H9 (cell line): Measurements from ENCODE around the gene TNFSF10. TPM values are rescaled to one million over a fixed set of nuclear protein-coding genes. Genes with fewer than 3 reads are reported as not detected.

ENCODE experiments used
- DNase-seq: peaks from one replicate; pipeline ENCODE4 v3.0.0-alpha.2; 2017
- H2AFZ ChIP-seq: one replicate; pipeline ENCODE4 v1.6.1; 2013; ENCODE audit warnings: mild to moderate bottlenecking, low read length, control low read depth, moderate library complexity
- H2AK5ac ChIP-seq: 2 replicates; pipeline ENCODE4 v1.6.1; 2013; ENCODE audit warnings: low read length, control low read depth, mixed read lengths; ENCODE audit not compliant: insufficient read length
- H2BK120ac ChIP-seq: one replicate; pipeline ENCODE4 v1.6.1; 2013; ENCODE audit warnings: low read depth, mild to moderate bottlenecking, low read length, control low read depth, inconsistent platforms; ENCODE audit not compliant: poor library complexity, severe bottlenecking
- H2BK12ac ChIP-seq: 2 replicates; pipeline ENCODE4 v1.6.1; 2013; ENCODE audit warnings: low read length, control low read depth, mixed read lengths, low read depth; ENCODE audit not compliant: insufficient read length
- H2BK15ac ChIP-seq: 2 replicates; pipeline ENCODE4 v1.6.1; 2013; ENCODE audit warnings: low read depth, low read length, control low read depth
- H2BK20ac ChIP-seq: one replicate; pipeline ENCODE4 v1.6.1; 2013; ENCODE audit warnings: low read depth, mild to moderate bottlenecking, low read length, control low read depth, inconsistent platforms; ENCODE audit not compliant: poor library complexity, severe bottlenecking
- H2BK5ac ChIP-seq: 2 replicates; pipeline ENCODE4 v1.6.1; 2013; ENCODE audit warnings: low read length, control low read depth, mixed read lengths; ENCODE audit not compliant: insufficient read length
- H3K14ac ChIP-seq: 2 replicates; pipeline ENCODE4 v1.6.1; 2013; ENCODE audit warnings: low read length, control low read depth; ENCODE audit not compliant: insufficient read depth
- H3K18ac ChIP-seq: 2 replicates; pipeline ENCODE4 v1.6.1; 2013; ENCODE audit warnings: low read depth, mild to moderate bottlenecking, mixed read lengths, low read length, control low read depth; ENCODE audit not compliant: insufficient read length
- H3K23ac ChIP-seq: 2 replicates; pipeline ENCODE4 v1.6.1; 2013; ENCODE audit warnings: low read length, control low read depth, mixed read lengths, low read depth; ENCODE audit not compliant: insufficient read length
- H3K23me2 ChIP-seq: 2 replicates; pipeline ENCODE4 v1.6.1; 2013; ENCODE audit warnings: low read depth, mild to moderate bottlenecking, mixed read lengths, low read length, control low read depth; ENCODE audit not compliant: insufficient read length, poor library complexity, severe bottlenecking
- H3K27ac ChIP-seq: 2 replicates; pipeline ENCODE4 v1.5.1; 2013; ENCODE audit warnings: low read length, control low read depth, mixed read lengths, low read depth; ENCODE audit not compliant: insufficient read length
- H3K27me3 ChIP-seq: 2 replicates; pipeline ENCODE4 v1.6.1; 2013; ENCODE audit warnings: low read length, control low read depth, inconsistent platforms; ENCODE audit not compliant: insufficient read depth
- H3K4ac ChIP-seq: 2 replicates; pipeline ENCODE4 v1.6.1; 2013; ENCODE audit warnings: low read depth, mild to moderate bottlenecking, control low read depth, inconsistent platforms, low read length, moderate library complexity
- H3K4me1 ChIP-seq: 2 replicates; pipeline ENCODE4 v1.6.1; 2013; ENCODE audit warnings: low read length, control low read depth, inconsistent platforms; ENCODE audit not compliant: insufficient read depth
- H3K4me2 ChIP-seq: 2 replicates; pipeline ENCODE4 v1.6.1; 2013; ENCODE audit warnings: low read length, control low read depth, mixed read lengths; ENCODE audit not compliant: insufficient read length, insufficient read depth
- H3K56ac ChIP-seq: 2 replicates; pipeline ENCODE4 v1.6.1; 2013; ENCODE audit warnings: low read depth, mild to moderate bottlenecking, mixed read lengths, low read length, control low read depth; ENCODE audit not compliant: insufficient read length
- H3K79me1 ChIP-seq: 2 replicates; pipeline ENCODE4 v1.6.1; 2013; ENCODE audit warnings: low read depth, mild to moderate bottlenecking, moderate library complexity, low read length, control low read depth, inconsistent platforms; ENCODE audit not compliant: insufficient read depth, poor library complexity, severe bottlenecking
- H3K79me2 ChIP-seq: 2 replicates; pipeline ENCODE4 v1.6.1; 2013; ENCODE audit warnings: low read length, control low read depth, inconsistent platforms; ENCODE audit not compliant: insufficient read depth
- H3K9ac ChIP-seq: 2 replicates; pipeline ENCODE4 v1.6.1; 2013; ENCODE audit warnings: low read length, control low read depth, mixed read lengths; ENCODE audit not compliant: insufficient read length; ENCODE audit errors: extremely low read depth
- H3K9me3 ChIP-seq: one replicate; pipeline ENCODE4 v1.6.1; 2013; ENCODE audit warnings: low read depth, low read length, inconsistent platforms; ENCODE audit not compliant: control insufficient read depth
- H3T11ph ChIP-seq: one replicate; pipeline ENCODE4 v1.6.1; 2013; ENCODE audit warnings: mild to moderate bottlenecking, low read length, control low read depth, inconsistent platforms
- H4K20me1 ChIP-seq: one replicate; pipeline ENCODE4 v1.6.1; 2013; ENCODE audit not compliant: control insufficient read depth, insufficient read length, insufficient read depth
- H4K5ac ChIP-seq: 2 replicates; pipeline ENCODE4 v1.6.1; 2013; ENCODE audit warnings: low read depth, mild to moderate bottlenecking, mixed read lengths, low read length, control low read depth; ENCODE audit not compliant: insufficient read length
- H4K8ac ChIP-seq: replicated peaks from 2 replicates; pipeline ENCODE4 v1.6.1; 2013; ENCODE audit warnings: low read length, control low read depth, mixed read lengths, low read depth; ENCODE audit not compliant: insufficient read length
- H4K91ac ChIP-seq: 2 replicates; pipeline ENCODE4 v1.6.1; 2013; ENCODE audit warnings: low read depth, mild to moderate bottlenecking, moderate library complexity, mixed read lengths, low read length, control low read depth; ENCODE audit not compliant: insufficient read length
- H3K27ac Mint-ChIP-seq, 3 experiments: 2 replicates in 2 of 3; 3 replicates in 1 of 3; pipeline ENCODE4 v1.8.0; 2020 to 2021; ENCODE audit warnings: mixed read lengths in 3 of 3, mild to moderate bottlenecking in 1 of 3, moderate library complexity in 1 of 3
- H3K27me3 Mint-ChIP-seq: 2 replicates; pipeline ENCODE4 v1.8.0; 2021; ENCODE audit warnings: low read depth, mild to moderate bottlenecking, moderate library complexity, mixed read lengths
- H3K36me3 Mint-ChIP-seq, 3 experiments: 2 replicates in 2 of 3; 3 replicates in 1 of 3; pipeline ENCODE4 v1.8.0; 2020 to 2021; ENCODE audit warnings: low read depth in 3 of 3, mixed read lengths in 3 of 3; ENCODE audit not compliant: insufficient read depth in 1 of 3
- H3K4me1 Mint-ChIP-seq, 2 experiments: 2 replicates each; pipeline ENCODE4 v1.8.0; 2020; ENCODE audit warnings: mixed read lengths in 2 of 2
- H3K4me3 Mint-ChIP-seq, 2 experiments: 2 replicates in 1 of 2; 3 replicates in 1 of 2; pipeline ENCODE4 v1.8.0; 2020 to 2021; ENCODE audit warnings: mild to moderate bottlenecking in 2 of 2, mixed read lengths in 2 of 2, moderate library complexity in 1 of 2
- H3K9me3 Mint-ChIP-seq, 2 experiments: 2 replicates in 1 of 2; 3 replicates in 1 of 2; pipeline ENCODE4 v1.8.0; 2020; ENCODE audit warnings: mild to moderate bottlenecking in 2 of 2, mixed read lengths in 2 of 2, moderate library complexity in 1 of 2
- WGBS: extraction: QIAGEN DNeasy Blood & Tissue Kit; methylation state at CpG from one replicate; pipeline ENCODE4 v1.1.7; 2013; ENCODE audit warnings: missing lambda C conversion rate, low lambda C conversion rate, mixed read lengths; ENCODE audit not compliant: insufficient read length; ENCODE audit errors: extremely low coverage; 5-methylcytosine and 5-hydroxymethylcytosine counted together
- total RNA-seq: library from RNA; stranded (reverse); gene quantifications from 2 replicates; pipeline ENCODE4 v1.2.1, GENCODE V29; 2021
- TF ChIP-seq, protein P1 (sequence below): fragments of 200-600 bp; sonication (generic); conservative IDR thresholded peaks from 3 replicates; pipeline ENCODE4 v1.8.0; 2021; ENCODE audit warnings: antibody characterized with exemption, mild to moderate bottlenecking

Gene TNFSF10
- total RNA-seq, 1 experiment from 2014 or later, result not detected

DNA sequence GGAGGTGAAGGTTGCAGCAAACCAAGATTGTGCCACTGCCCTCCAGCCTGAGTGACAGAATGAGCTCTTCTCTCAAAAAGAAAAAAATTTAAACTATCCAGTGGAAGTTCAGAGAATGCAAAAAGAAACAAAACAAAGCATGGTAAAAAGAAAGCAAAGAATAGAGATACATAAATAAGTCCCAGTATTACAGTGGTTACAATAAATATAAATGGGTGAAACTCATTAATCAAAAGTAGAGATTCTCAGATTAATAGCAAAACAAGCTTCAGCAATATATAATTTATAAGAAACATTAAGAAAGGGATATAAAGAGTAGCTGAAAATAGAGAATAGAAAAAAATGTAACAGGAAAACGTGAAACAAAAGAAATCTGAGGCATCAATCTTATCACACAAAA, 51.3 kb downstream of the TNFSF10 start:
- H4K5ac ChIP-seq, result no peak overlapping the region
- Mint-ChIP-seq H3K4me3 (no peak overlapping the region), H3K4me1 (peaks cover 6 to 8% of the 10 kb centered on the region in 2 experiments), H3K27ac (no peak overlapping the region), H3K27me3 (no peaks in the 10 kb centered on the region; the same call in 1 of the 2 replicates), H3K36me3 (peaks cover 0 to 6% (median 2%) of the 10 kb centered on the region in 3 experiments; a peak in 1 of 7 replicates), H3K9me3 (peaks cover 7 to 9% of the 10 kb centered on the region in 2 experiments; a peak in 3 of 5 replicates)
- TF ChIP-seq, protein P1, sequence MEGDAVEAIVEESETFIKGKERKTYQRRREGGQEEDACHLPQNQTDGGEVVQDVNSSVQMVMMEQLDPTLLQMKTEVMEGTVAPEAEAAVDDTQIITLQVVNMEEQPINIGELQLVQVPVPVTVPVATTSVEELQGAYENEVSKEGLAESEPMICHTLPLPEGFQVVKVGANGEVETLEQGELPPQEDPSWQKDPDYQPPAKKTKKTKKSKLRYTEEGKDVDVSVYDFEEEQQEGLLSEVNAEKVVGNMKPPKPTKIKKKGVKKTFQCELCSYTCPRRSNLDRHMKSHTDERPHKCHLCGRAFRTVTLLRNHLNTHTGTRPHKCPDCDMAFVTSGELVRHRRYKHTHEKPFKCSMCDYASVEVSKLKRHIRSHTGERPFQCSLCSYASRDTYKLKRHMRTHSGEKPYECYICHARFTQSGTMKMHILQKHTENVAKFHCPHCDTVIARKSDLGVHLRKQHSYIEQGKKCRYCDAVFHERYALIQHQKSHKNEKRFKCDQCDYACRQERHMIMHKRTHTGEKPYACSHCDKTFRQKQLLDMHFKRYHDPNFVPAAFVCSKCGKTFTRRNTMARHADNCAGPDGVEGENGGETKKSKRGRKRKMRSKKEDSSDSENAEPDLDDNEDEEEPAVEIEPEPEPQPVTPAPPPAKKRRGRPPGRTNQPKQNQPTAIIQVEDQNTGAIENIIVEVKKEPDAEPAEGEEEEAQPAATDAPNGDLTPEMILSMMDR, result no peak
- H4K20me1 ChIP-seq, result no peaks in the 10 kb centered on the region
- no peak overlapping the region for H2BK20ac ChIP-seq
- H3K4me1 ChIP-seq, result no peaks in the 10 kb centered on the region
- no peak overlapping the region for H3K56ac ChIP-seq
- H2BK120ac ChIP-seq, result no peak overlapping the region
- no peak overlapping the region for H3K9ac ChIP-seq
- no peak overlapping the region for H3T11ph ChIP-seq
- no peak overlapping the region for H2BK12ac ChIP-seq
- H3K27me3 ChIP-seq, result no peaks in the 10 kb centered on the region
- no CpG with 5 or more reads among the region's 1 CpG for WGBS
- no peak overlapping the region for H4K8ac ChIP-seq
- no peaks in the 10 kb centered on the region for H3K79me2 ChIP-seq
- H2BK5ac ChIP-seq, result no peak overlapping the region
- H4K91ac ChIP-seq, result no peak overlapping the region
- H3K4me2 ChIP-seq, result no peak overlapping the region
- no peaks in the 10 kb centered on the region for H3K9me3 ChIP-seq
- no peak overlapping the region for H3K18ac ChIP-seq
- no peak overlapping the region for H3K27ac ChIP-seq
- no peak overlapping the region for H3K4ac ChIP-seq
- no peak overlapping the region for H2AFZ ChIP-seq
- no peak for DNase-seq
- H3K23me2 ChIP-seq, result no peaks in the 10 kb centered on the region
- H3K79me1 ChIP-seq, result no peaks in the 10 kb centered on the region
- H3K14ac ChIP-seq, result no peak overlapping the region
- no peak overlapping the region for H2AK5ac ChIP-seq
- H3K23ac ChIP-seq, result no peak overlapping the region
- H2BK15ac ChIP-seq, result no peak overlapping the region
